ENCODE data around the gene GPM6B. TPM values are rescaled to one million over a fixed set of nuclear protein-coding genes. Genes with fewer than 3 reads are reported as not detected.

GPM6B gene
- total and polyA plus RNA-seq, 2 experiments from 2014 or later: 82.6 to 95.4 TPM

DNA sequence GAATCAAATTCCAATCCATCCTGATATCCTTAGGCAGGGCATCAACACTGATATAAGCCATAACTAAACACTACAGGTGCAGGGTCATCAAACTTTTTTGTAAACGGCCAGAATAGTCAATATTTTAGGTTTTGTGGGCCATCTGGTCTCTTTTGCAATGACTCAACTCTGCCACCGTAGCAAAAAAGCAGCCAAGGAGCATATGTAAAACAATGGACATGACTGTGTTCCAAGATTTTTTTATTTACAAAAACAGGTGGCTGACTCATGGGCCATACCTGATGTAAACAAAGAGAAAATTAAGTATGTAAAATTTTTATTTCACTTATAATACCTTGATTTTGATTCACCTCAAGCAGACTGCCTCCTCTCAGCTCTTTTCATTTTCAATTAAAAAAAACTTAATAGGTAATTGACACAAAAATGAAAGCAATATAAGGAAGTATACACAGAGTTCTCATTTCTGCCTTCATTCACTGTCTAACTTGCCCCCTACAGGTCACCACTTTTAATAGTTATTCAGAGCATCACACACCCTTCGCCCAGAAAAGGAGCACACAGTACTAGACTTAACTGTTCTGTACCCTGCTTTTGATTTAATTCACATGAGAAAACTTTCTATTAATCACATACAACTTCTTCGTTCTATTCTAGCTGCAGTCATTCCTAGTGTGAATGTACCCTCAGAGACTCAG lies 35.3 kb upstream of the GPM6B start (continued):
- TF ChIP-seq ZNF114 (CRISPR knock-in tag; IDR thresholded peaks at IDR 0.05): no peak
- no peak for TF ChIP-seq POLR2AphosphoS5 (IDR thresholded peaks at IDR 0.05; ENCODE audit: low read depth)

DNA sequence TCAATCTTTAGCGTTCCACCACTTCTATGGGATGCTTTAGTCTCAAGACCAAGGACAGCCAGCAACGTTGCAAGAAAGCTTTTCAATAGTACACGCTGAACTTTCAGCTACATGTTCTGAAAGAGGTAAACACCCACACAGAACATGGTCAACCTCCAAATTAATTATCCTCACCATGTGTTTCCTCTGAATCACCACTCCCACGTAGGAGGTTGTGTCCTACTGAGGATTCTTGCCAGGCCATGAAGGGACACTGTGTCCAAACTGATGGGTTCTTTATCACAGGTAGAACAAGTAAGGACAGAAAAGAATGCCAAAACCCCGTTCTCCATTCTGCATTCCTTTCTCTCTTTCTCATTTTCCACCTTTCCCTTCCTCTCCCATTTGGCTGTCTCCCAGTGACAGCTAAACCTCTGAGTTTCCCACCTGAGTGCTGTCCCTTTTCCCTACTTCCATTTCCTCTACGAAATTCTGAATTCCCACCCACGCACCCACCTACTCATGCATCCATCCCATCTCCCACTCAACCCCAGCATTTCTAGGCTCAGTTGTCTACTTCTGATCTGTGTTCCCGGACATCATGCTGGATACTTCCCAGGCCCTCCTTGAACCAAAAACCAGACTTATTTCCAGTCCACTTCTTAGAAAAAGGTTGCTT lies 29.0 kb upstream of the GPM6B start:
- Histone ChIP-seq H3K27ac (ENCODE audit: low read depth) (no peak overlapping the region), H3K36me3 (ENCODE audit: insufficient read depth) (no peaks in the 10 kb centered on the region), H3F3A (replicated peaks; ENCODE audit: low read depth) (no peaks in the 10 kb centered on the region), H3K4me1 (ENCODE audit: insufficient read depth) (no peaks in the 10 kb centered on the region; the same call in 1 of the 2 replicates), H3K4me2 (no peak overlapping the region), H3K27me3 (ENCODE audit: insufficient read depth) (no peaks in the 10 kb centered on the region), H3K4me3 (no peak overlapping the region), H2AFZ (no peak overlapping the region), H3K9me2 (ENCODE audit: insufficient read depth) (no peaks in the 10 kb centered on the region), H4K20me1 (replicated peaks; ENCODE audit: insufficient read depth) (no peaks in the 10 kb centered on the region), H3K79me2 (replicated peaks; ENCODE audit: insufficient read depth) (peaks cover 27% of the 10 kb centered on the region)
- Mint-ChIP-seq H3K36me3 (ENCODE audit: low read depth) (0 out of 3 replicates have a peak, but pooled peaks cover 4% of the 10 kb centered on the region), H3K9me3 (no peaks in the 10 kb centered on the region), H3K27ac (no peak overlapping the region; the same call in 1 of the 2 replicates), H3K4me1 (peaks cover 7% of the 10 kb centered on the region), H3K4me3 (no peak overlapping the region), H3K27me3 (ENCODE audit: insufficient read depth, low read depth, poor library complexity) (no peaks in the 10 kb centered on the region)
- DNase-seq (ENCODE audit: low spot score) (no peak), ATAC-seq (no peak)
- TF ChIP-seq, protein P1, sequence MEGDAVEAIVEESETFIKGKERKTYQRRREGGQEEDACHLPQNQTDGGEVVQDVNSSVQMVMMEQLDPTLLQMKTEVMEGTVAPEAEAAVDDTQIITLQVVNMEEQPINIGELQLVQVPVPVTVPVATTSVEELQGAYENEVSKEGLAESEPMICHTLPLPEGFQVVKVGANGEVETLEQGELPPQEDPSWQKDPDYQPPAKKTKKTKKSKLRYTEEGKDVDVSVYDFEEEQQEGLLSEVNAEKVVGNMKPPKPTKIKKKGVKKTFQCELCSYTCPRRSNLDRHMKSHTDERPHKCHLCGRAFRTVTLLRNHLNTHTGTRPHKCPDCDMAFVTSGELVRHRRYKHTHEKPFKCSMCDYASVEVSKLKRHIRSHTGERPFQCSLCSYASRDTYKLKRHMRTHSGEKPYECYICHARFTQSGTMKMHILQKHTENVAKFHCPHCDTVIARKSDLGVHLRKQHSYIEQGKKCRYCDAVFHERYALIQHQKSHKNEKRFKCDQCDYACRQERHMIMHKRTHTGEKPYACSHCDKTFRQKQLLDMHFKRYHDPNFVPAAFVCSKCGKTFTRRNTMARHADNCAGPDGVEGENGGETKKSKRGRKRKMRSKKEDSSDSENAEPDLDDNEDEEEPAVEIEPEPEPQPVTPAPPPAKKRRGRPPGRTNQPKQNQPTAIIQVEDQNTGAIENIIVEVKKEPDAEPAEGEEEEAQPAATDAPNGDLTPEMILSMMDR (conservative IDR thresholded peaks at IDR 0.05; ENCODE audit: low read depth in 2 of 2): no peak
- TF ChIP-seq, protein P2, sequence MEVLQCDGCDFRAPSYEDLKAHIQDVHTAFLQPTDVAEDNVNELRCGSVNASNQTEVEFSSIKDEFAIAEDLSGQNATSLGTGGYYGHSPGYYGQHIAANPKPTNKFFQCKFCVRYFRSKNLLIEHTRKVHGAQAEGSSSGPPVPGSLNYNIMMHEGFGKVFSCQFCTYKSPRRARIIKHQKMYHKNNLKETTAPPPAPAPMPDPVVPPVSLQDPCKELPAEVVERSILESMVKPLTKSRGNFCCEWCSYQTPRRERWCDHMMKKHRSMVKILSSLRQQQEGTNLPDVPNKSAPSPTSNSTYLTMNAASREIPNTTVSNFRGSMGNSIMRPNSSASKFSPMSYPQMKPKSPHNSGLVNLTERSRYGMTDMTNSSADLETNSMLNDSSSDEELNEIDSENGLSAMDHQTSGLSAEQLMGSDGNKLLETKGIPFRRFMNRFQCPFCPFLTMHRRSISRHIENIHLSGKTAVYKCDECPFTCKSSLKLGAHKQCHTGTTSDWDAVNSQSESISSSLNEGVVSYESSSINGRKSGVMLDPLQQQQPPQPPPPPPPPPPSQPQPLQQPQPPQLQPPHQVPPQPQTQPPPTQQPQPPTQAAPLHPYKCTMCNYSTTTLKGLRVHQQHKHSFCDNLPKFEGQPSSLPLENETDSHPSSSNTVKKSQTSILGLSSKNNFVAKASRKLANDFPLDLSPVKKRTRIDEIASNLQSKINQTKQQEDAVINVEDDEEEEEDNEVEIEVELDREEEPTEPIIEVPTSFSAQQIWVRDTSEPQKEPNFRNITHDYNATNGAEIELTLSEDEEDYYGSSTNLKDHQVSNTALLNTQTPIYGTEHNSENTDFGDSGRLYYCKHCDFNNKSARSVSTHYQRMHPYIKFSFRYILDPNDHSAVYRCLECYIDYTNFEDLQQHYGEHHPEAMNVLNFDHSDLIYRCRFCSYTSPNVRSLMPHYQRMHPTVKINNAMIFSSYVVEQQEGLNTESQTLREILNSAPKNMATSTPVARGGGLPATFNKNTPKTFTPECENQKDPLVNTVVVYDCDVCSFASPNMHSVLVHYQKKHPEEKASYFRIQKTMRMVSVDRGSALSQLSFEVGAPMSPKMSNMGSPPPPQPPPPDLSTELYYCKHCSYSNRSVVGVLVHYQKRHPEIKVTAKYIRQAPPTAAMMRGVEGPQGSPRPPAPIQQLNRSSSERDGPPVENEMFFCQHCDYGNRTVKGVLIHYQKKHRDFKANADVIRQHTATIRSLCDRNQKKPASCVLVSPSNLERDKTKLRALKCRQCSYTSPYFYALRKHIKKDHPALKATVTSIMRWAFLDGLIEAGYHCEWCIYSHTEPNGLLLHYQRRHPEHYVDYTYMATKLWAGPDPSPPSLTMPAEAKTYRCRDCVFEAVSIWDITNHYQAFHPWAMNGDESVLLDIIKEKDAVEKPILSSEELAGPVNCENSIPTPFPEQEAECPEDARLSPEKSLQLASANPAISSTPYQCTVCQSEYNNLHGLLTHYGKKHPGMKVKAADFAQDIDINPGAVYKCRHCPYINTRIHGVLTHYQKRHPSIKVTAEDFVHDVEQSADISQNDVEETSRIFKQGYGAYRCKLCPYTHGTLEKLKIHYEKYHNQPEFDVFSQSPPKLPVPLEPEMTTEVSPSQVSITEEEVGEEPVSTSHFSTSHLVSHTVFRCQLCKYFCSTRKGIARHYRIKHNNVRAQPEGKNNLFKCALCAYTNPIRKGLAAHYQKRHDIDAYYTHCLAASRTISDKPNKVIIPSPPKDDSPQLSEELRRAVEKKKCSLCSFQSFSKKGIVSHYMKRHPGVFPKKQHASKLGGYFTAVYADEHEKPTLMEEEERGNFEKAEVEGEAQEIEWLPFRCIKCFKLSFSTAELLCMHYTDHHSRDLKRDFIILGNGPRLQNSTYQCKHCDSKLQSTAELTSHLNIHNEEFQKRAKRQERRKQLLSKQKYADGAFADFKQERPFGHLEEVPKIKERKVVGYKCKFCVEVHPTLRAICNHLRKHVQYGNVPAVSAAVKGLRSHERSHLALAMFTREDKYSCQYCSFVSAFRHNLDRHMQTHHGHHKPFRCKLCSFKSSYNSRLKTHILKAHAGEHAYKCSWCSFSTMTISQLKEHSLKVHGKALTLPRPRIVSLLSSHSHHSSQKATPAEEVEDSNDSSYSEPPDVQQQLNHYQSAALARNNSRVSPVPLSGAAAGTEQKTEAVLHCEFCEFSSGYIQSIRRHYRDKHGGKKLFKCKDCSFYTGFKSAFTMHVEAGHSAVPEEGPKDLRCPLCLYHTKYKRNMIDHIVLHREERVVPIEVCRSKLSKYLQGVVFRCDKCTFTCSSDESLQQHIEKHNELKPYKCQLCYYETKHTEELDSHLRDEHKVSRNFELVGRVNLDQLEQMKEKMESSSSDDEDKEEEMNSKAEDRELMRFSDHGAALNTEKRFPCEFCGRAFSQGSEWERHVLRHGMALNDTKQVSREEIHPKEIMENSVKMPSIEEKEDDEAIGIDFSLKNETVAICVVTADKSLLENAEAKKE (CRISPR knock-in tag; IDR thresholded peaks at IDR 0.05): no peak
- no peak for TF ChIP-seq JUNB (IDR thresholded peaks at IDR 0.05; ENCODE audit: unreplicated experiment)
- no peak for TF ChIP-seq STAT1 (IDR thresholded peaks at IDR 0.05; ENCODE audit: unreplicated experiment)
- TF ChIP-seq, protein P3, sequence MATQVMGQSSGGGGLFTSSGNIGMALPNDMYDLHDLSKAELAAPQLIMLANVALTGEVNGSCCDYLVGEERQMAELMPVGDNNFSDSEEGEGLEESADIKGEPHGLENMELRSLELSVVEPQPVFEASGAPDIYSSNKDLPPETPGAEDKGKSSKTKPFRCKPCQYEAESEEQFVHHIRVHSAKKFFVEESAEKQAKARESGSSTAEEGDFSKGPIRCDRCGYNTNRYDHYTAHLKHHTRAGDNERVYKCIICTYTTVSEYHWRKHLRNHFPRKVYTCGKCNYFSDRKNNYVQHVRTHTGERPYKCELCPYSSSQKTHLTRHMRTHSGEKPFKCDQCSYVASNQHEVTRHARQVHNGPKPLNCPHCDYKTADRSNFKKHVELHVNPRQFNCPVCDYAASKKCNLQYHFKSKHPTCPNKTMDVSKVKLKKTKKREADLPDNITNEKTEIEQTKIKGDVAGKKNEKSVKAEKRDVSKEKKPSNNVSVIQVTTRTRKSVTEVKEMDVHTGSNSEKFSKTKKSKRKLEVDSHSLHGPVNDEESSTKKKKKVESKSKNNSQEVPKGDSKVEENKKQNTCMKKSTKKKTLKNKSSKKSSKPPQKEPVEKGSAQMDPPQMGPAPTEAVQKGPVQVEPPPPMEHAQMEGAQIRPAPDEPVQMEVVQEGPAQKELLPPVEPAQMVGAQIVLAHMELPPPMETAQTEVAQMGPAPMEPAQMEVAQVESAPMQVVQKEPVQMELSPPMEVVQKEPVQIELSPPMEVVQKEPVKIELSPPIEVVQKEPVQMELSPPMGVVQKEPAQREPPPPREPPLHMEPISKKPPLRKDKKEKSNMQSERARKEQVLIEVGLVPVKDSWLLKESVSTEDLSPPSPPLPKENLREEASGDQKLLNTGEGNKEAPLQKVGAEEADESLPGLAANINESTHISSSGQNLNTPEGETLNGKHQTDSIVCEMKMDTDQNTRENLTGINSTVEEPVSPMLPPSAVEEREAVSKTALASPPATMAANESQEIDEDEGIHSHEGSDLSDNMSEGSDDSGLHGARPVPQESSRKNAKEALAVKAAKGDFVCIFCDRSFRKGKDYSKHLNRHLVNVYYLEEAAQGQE (IDR thresholded peaks at IDR 0.05; ENCODE audit: unreplicated experiment): no peak
- no peak for TF ChIP-seq EZH2 (IDR thresholded peaks at IDR 0.05; ENCODE audit: low read depth, unreplicated experiment)

Measured in GM23338 (cell line).